Activated gamma-delta T cell (primary cell): ENCODE measurements around the gene GJA3.
"Not testable (repeated sequence)": the region's sequence is repeated elsewhere in the genome, so short reads cannot be mapped to it uniquely, and the experiment has no call there.

Experiments used
- DNase-seq: peaks from one replicate; lab custom pipeline; 2025; lab: John Stamatoyannopoulos, UW

GJA3 gene

DNA sequence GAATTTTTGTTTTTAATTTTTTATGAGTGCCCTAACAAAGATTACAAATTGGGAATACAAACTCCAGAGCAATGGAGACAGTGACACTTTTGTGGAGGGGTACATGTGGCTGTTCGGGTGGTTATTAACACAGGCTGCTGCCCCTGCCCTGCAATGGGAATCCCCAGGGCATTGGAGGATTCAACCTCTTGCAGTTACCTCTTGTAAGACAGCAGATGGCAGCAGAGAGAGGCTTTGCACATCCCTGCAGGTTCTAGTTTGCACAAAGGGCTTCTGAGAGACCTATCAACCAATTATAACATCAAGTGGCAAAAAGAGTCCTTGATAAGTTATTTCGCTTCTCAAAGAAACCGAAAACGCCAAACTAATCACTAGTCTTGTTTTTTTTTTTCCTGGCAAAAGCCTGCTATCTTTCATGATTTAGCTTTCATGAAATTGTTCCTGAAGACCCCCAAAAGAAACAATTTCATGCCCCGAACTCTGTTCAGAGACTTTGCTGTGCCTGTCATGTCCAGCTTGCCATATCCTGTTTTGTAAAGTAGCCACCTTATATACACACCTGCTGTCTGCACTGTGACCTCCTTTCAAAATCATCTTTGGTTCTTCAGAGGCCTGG, 21.5 kb upstream of the GJA3 start:
- no peak for DNase-seq

DNA sequence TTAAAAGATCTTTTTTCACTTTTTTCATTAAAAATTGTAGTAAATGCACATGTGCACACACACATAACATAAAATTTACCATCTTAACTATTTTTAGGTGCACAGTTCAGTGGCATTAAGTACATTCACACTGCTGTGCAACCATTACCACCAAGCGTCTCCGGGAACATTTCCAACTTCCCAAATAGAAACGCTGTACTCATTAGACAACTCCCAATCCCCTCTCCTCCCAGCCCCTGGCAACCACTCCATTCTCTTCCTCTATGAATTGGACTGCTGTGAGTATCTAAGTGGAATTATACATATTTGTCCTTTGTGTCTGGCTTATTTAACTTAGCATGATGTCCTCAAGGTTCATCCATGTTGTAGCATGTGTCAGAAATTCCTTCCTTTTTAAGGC, 20.3 kb upstream of the GJA3 start:
- DNase-seq, result no peak

DNA sequence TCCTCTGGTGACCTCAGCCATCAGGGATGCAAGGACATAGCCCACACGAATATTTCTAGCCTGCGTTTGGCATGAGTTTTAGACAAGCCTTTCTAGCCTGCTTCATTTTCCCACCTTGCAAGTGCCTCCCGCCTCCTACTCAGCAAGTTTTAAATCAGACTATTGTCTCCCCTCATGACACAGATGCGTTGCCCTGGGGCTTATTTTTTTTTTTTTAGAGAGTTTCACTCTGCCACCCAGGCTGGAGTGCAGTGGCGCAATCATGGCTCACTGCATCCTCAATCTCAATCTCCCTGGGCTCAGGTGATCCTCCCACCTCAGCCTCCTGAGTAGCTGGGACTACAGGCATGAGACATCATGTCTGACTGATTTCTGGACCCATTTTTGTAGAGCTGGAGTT, 17.3 kb upstream of the GJA3 start:
- no peak for DNase-seq

DNA sequence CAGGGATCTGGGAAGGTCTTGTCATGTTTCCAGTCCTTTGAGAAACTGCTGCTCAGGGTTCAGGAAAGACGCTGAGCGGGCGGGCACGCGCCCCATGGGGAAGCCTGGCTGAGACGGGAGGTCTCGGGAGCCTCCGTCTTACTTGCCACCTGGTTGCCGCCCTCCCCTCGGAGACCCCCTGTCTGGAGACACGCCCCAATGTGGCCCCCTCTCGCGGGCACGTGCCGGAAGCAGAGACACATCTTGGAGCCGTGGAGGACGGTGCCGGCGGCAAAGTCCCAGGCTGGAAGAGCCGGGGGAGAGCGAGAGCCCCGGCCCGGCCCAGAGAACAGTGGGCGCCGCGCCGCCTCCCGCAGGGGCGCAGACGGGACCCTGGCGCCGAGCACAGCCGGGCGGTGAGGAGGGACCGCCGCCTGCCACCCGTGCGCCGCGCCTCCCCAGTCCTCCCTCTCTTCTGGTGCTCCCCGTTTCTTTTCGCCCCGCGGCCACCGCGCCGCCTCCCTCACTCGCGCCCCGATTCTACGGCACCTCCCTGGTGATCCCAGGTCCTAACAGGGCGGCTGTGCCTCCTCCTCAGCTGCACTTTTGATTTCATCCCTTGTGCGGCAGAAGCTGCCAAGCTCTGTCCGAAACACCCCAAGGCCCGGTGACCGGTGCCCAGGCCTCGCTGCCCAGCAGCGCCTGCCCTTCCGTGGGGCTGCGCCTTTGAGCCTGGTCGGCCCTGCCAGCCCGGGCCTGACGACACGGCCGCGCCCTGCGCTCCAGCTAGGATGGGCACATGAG, 16.4 kb upstream of the GJA3 start:
- DNase-seq, result no peak

DNA sequence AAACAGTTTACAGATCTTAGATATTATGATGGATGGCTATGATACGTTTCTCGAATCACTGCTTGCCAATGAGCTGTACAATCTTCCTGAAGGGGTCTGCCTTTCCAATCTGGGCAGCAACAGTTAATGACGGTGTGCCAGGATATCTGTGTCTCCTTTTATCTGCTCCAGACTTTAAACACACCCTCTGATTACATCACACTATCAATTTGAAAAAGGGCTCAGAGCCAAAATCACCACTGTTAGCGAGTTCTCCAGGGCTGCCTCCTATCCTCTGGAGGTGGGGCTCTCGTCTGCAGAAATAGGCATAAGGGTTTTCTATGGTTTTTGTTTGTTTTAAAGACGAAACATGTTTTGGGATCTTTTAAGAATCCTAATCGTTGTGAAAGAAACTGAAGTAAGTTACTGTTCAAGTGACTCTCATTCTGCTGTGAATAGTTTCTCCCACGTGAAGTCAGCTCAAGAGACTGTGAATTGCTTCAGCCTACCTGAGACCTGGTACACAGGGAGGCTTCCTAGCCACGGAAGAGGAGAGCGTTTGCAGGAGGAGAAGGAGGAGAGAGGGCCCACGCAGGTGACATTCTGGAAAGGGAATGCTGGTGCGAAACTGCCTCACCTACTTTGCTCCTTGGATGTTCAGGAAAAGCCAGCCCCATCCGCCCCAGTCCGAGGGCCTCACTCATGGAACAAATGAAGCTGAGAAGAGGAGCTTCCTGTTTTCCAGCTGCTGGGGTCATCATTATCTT, 15.2 kb upstream of the GJA3 start:
- no peak for DNase-seq

DNA sequence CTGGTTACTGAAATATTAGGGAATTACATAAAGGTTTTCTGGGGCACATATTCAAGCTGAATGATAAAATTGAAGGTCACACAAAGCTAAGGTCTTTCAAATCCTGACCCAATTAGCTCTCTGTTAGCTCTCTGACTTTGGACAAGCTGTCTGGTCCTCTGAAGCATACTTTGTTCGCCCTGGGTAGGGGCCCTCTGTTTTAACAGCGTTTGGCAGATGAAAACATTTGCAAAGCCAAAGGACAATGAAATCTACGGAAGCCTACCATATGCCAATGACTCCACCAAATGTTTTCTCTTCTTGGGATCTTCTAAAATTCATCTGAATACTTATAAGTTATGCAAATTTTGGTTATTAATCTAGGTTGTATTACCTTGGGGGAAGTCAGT, 14.5 kb upstream of the GJA3 start:
- DNase-seq, result no peak

DNA sequence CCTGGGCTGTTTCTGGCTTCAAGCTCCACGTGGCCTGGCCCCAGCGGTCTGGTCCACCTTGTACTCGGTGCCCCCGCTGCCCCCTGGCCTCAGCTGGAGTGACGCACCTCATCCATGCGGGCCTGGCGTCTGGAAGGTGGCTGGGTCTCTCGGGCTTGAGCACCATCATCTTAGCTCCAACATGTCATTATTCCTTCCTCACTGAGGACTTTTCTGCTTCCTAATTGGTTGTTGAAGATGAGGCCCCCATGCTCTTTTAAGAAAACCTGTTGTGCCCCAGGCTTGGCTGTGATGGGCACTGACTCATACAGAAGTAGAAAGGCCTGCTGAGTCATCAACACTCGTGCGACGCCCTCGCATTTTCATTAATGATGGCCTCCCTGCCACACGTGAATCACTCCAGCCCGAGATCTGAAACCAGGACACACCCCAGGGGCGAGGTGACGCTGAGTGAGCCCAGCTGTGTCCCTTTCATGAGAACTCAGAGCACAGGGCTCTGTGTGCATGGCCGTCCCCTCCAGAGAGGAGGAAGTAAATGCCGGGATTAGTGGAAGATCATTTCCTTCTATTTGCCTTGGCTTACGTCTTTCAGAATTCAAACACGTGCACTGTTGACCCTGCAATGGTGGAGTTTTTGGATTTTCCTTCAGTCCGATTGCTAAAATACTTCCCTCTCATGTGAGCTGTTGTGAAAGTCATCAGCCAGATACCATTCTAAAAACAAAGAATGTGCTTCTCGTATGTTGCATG, 14.0 kb upstream of the GJA3 start:
- no peak for DNase-seq

DNA sequence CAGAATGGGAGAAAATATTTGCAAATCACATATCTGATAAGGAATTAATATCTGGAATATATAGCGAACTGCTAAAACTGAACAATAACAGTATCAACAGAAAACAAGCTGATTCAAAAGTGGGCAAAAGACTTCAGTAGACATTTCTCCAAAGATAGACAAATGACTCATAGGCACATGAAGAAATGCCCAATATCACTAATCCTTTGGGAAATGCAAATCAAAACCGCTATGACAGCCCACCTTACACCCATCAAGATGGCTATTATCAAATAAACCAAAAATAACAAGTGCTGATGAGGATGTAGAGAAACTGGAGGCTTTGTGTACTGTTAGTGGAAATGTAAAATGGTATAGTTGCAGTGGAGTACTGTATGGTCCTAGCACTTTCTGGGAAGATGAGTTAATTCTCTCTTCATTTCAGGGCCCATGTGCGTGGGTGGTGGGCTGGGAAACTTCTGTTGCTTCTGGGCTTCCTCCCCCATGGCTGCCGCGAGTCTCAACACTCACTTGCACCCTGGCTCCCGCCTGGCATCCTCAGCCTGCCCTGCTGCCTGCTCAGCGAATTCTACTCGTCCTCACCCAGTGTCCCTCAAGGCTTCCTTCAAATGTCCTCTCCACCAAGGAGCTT, 12.4 kb upstream of the GJA3 start:
- DNase-seq, result no peak

DNA sequence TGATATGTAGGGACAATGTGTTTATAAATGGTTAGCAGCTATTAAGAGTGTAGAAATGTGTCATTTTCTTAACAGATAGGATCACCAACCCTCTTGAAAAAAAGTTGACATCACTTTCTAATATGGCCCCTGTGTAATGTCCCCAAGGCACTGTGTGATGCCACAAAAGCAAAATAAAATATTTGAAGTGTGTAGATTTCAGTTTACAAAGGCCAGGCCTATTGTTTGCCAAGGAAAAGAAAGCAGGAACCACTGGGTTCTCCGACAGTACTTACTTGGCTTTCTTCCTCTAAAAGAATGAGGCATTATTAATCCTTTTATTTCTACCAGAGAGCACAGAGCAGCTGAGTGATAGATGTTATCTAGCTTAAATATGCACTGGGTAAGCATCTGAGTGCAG, 10.5 kb upstream of the GJA3 start:
- no peak for DNase-seq

DNA sequence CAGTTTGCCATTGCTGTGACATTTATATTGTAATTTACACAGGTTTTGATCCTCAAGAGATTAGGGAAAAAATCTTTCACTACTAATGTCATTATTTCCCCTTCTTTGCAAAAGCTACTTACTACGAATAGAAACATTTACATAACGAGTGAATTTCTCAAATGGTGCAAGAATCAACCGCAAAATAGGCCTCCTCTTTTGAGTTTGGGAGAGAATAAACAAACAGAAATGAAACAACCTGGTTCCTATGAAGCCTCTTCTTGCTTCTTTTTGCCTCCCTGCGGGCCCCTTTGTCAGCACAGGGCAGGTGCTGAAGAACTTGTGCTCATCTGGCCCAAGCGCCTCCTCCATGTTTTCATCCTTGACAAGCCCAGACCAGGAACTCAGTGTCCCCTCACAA, 10.1 kb upstream of the GJA3 start:
- DNase-seq, result no peak

DNA sequence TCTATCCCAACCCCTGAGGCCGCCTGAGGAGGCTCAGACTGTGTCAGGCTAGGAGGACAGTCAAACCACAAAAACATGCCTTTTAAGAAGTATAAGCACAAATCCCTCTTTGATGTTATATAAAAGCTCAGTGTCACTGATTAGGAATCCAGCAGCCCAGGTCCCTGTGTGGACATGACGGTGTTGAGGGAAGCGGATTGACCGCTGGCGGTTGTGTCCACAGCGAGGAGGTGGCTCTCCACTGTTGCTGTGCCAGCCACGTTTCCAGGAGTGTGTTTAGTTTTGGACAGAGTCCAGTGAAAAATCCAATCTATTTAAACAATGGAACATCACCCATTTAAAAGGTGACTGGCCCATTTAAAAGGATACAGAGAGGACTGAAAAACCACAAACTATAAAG, 7.5 kb upstream of the GJA3 start:
- DNase-seq, result no peak

DNA sequence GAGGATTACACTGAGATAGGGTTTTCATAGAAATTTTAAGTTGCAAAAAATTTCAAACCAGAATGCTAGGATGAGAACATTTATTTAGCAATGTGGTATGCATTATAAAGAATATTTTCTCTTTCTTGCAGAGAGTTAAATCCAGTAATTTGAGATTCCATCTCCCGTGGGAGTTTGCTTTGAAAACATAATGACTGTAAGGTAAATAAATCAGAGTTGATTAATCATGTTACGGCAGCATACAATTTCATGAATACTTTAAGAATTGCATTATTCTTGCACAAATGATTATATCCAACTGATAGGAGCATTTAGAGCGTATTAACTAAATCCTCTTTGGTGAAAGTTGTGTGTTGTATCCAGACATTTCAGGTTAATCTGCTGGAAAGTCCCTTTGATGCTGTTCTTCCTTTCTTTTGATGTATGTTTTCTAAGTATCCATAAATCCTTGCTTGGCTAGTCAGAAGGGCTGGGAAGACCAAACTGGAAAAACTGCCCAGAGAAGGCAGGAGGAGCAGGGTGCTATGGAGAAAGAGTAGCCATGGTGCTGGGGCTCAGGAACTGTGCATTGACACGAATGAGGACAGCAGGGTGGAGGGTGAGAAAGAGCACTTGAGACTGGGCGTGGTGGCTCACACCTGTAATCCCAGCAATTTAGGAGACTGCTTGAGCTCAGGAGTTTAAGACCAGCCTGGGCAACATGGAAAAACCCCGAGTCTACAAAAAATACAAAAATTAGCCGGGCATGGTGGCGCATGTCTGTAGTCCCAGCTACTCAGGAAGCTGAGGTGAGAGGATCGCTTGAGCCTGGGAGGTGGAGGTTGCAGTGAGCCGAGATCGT, 4.8 kb upstream of the GJA3 start:
- DNase-seq, result no peak

DNA sequence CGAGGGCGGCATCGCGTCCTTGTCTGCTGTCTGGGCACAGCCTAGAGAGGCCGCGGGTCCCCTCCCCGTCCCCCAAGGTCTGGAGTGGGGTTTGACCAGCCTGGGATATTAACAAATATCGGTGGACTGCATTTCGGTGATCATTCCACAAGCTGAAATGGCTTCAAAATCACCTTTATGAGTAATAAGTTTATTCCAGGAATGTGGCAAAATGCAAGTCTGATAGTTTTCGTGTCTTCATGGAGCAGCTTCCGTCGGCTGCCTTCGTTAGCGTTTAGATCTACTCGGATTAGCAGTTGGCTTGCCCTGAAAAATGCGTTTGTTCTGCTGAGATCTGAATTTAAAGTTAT, 1.1 kb upstream of the GJA3 start:
- DNase-seq, result no peak

DNA sequence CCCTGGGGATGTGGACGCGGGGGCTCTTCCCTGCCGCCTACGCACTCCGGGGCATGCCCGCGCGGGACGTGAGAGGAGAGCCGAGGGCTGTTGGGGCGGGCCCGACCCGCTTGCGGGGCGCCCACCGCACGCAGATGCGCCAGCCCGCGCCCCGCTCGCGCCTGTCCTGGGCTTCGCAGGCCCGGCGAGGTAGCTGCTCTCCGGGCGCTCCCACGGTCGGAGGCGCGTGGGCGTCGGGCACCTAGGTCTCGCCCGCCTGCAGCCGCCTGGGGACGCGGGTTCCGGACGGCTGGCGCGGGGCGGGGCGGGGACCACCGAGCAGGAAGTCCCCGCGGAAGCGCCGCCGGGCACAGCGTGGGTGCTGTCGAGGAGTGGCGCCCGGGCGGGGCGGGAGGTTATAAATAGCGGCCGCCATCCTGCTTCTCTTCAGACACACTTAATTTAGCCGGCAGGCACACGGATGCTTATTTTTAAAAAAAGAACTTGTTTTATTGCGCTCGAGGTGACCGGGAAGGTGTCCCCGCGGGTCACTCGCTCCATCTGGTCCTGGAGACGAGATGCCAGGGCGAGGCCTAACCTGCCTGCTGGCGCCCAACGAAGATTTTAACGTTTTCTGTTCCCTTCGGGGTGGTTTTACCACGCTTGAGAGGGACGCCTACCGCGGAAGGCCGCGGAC, 561 bp upstream of the GJA3 start:
- DNase-seq, result peak; percentile 27

DNA sequence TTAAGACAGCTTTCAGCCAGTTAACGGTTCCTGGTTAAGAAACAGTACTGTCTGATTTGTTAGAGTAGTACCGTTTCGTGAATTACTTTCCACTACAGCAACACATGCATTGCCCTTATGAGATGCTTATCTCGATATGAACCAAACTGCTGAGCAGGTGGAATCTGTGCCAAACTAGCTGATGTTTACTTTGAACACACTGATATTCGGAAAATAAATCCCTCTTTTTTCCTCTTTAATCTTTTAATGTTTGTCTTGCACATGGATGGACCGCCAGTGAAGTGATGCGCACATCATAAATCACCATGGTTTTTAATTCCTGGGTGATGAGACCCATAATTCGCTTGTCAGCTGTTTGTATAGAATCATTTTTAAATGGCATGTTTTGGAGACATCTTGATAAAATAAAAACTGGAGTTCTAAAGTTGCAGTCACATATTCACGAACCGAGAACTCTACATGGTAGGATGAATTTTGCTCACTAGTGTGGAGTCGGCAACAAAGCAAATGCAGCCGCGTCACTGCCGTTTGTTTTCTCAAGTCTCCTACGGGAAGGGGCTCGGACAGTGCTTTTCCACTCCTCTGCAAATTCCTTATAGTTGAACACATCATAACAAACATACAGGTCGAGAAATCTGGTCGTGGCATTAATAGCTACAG, 1.1 kb downstream of the GJA3 start:
- DNase-seq, result no peak

DNA sequence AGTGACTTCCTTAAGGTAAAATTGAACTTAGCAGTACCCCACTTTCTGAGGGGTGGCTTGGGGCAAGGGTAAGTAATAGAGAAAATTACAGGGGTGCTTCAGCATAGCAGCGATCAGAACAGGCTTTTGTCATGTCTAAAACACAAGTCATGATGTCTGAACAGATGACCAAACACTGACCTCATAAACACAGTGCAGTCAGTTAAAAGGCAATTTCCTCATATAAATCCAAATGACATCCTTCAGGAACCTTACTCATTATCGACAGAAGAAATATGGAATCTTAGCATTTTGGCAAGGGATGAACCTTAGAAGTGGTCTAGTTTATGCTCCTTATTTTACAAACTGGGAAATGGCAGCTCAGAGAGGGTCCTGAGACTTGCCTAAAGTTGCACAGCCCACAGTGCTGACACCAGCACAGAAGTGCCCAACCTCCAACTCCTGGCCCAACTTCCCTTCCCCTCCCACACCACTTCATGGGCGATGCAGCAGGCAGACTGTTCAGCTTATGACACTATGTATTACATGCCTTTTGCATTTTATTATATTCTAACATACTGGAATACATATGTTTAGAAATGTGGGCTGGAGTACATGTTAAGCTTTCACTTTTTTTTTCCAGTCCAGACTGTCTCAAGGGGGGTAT, 3.6 kb downstream of the GJA3 start:
- DNase-seq, result no peak

DNA sequence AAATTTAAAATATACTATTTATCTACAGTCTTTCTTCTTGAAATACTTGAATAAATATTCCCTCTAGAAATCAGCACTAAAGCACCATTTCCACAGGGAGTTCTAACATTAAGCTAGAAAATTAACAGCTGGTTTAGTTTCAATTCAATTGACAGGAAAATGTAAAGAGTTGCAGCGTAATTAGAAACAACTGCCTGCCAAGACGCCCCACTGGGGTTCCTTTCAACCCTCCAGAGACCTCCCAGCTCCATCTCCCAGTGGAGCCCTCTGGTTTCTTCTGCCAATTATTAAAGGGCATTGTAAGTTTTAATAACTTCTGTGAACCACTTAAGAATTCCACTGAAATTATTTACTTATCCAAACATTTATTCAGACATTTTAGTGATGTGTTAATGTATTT, 4.2 kb downstream of the GJA3 start:
- no peak for DNase-seq

DNA sequence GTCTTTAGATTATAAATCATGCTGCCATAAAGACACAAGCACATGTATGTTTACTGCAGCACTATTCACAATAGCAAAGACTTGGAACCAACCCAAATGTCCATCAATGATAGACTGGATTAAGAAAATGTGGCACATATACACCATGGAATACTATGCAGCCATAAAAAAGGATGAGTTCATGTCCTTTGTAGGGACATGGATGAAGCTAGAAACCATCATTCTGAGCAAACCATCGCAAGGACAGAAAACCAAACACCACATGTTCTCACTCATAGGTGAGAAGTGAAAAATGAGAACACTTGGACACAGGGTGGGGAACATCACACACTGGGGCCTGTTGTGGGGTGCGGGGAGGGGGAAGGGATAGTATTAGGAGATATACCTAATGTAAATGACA, 7.6 kb downstream of the GJA3 start:
- not testable (repeated sequence) for DNase-seq

DNA sequence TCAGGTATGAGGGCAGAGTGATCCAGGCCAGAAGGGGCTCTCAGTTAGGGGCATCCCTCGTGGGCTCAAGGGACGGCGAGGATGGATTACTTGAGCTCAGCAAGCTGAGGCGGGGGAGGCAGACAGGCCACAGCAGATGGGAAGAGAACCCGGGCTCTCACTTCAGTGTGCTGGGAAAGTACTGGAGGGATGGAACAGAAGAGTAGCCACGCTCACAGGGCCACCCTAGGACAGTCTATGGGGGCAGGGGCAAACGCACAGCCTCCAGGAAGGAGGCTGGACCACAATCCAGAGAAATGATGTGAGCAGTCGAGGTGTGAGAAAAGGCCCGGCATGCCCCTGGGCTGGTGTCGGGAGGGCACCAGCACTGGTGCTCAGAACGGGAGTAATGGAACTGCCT, 9.2 kb downstream of the GJA3 start:
- no peak for DNase-seq

DNA sequence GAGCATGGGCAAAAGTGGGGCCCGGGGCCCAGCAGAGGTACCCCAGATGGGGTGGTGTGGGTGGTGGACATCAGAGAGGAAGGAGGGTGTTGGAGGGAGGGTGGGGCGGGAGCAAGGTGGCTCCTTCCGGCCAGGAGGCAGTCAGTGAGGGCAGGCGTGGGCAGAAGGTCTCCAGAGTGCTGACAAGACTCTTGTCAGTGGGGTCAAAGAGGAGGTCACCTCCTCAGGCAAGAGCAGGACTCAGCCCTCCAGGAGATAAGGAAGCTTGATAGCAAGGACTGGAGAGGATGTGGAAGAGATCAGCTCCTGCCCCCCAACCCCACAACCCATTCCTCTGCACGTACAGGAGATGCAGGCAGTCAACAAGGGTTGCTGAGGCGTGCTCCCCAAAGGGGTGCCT, 9.8 kb downstream of the GJA3 start:
- no peak for DNase-seq
